DOHH2 (cell line): ENCODE measurements around the gene LOXL4.

Source experiments
- EZH2phosphoT487 ChIP-seq: fragments of 200-600 bp; sonication (generic); IDR thresholded peaks from 2 replicates; pipeline ENCODE4 v1.6.1; 2017; ENCODE audit warnings: borderline replicate concordance, mild to moderate bottlenecking, antibody characterized with exemption, low read length, moderate library complexity, mixed read lengths
- TF ChIP-seq, protein P1 (sequence below): fragments of 200-600 bp; sonication (generic); IDR thresholded peaks from one replicate; pipeline ENCODE4 v1.5.1; 2014; ENCODE audit warnings: antibody characterized with exemption, mild to moderate bottlenecking, low read depth, low read length; ENCODE audit not compliant: poor library complexity, severe bottlenecking

DNA sequence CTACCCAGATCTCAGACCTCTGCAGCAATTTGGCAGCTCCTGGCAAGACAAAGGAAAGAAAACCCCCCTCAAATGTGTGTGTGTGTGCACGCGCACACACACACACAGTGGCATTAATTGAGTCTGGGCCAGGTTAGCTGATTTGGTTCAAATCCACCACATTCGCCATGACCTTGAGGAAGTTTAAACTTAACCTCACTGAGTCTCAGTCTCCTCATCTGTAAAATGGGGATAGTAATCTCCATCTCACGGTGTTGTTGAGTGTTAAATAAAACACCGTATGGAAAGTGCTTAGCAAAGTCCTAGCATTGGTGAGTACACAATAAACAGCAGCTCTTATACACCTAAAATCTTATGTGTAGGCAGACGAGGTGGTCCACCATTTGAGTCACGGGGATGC lies 4.9 kb downstream of the LOXL4 start:
- TF ChIP-seq, protein P1, sequence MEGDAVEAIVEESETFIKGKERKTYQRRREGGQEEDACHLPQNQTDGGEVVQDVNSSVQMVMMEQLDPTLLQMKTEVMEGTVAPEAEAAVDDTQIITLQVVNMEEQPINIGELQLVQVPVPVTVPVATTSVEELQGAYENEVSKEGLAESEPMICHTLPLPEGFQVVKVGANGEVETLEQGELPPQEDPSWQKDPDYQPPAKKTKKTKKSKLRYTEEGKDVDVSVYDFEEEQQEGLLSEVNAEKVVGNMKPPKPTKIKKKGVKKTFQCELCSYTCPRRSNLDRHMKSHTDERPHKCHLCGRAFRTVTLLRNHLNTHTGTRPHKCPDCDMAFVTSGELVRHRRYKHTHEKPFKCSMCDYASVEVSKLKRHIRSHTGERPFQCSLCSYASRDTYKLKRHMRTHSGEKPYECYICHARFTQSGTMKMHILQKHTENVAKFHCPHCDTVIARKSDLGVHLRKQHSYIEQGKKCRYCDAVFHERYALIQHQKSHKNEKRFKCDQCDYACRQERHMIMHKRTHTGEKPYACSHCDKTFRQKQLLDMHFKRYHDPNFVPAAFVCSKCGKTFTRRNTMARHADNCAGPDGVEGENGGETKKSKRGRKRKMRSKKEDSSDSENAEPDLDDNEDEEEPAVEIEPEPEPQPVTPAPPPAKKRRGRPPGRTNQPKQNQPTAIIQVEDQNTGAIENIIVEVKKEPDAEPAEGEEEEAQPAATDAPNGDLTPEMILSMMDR, result no peak
- no peak for TF ChIP-seq EZH2phosphoT487
